Left ventricle myocardium inferior (tissue), 1 donor: ENCODE data around the gene ANKRD17. TPM values are rescaled to one million over a fixed set of nuclear protein-coding genes. Genes with fewer than 3 reads are reported as not detected.
"Not testable (repeated sequence)": the region's sequence is repeated elsewhere in the genome, so short reads cannot be mapped to it uniquely, and the experiment has no call there.

Experiments used
- DNase-seq: peaks from one replicate; pipeline ENCODE4 v3.0.0-alpha.2; 2020
- H3K27ac ChIP-seq: fragments of 200-600 bp; replicated peaks from 2 replicates; pipeline ENCODE4 v1.8.0; 2021
- H3K27me3 ChIP-seq: fragments of 200-600 bp; 2 replicates; pipeline ENCODE4 v1.8.0; 2021; ENCODE audit warnings: low read depth
- H3K36me3 ChIP-seq: fragments of 200-600 bp; 2 replicates; pipeline ENCODE4 v1.8.0; 2021
- H3K4me1 ChIP-seq: fragments of 200-600 bp; 2 replicates; pipeline ENCODE4 v1.8.0; 2021
- H3K4me3 ChIP-seq: fragments of 200-600 bp; 2 replicates; pipeline ENCODE4 v1.8.0; 2021; ENCODE audit warnings: mild to moderate bottlenecking, moderate library complexity
- H3K9me3 ChIP-seq: fragments of 200-600 bp; replicated peaks from 2 replicates; pipeline ENCODE4 v1.8.0; 2021
- intact Hi-C: fragments of 100-400 bp; cut with micrococcal nuclease; formaldehyde crosslinking; loops from one replicate; pipeline ENCODE4 v1.11.0; 2022
- total RNA-seq: library from RNA; stranded (reverse); fragmentation: NEBNext Ultra II Directional; extraction: Animal tissue kit (Norgen Biotek cat#: 25700); gene quantifications from one replicate; pipeline ENCODE4 v1.2.1, GENCODE V29; 2021
- TF ChIP-seq, protein P1 (sequence below): fragments of 200-600 bp; IDR thresholded peaks from 2 replicates; pipeline ENCODE4 v1.8.0; 2021; ENCODE audit warnings: antibody characterized with exemption, mild to moderate bottlenecking, borderline replicate concordance
- donor health status: DM: no; HTN: yes; CAD: no; lungs with severe emphysema.

Gene ANKRD17
- total RNA-seq, 1 donor from 2014 or later = 54.1 TPM

DNA sequence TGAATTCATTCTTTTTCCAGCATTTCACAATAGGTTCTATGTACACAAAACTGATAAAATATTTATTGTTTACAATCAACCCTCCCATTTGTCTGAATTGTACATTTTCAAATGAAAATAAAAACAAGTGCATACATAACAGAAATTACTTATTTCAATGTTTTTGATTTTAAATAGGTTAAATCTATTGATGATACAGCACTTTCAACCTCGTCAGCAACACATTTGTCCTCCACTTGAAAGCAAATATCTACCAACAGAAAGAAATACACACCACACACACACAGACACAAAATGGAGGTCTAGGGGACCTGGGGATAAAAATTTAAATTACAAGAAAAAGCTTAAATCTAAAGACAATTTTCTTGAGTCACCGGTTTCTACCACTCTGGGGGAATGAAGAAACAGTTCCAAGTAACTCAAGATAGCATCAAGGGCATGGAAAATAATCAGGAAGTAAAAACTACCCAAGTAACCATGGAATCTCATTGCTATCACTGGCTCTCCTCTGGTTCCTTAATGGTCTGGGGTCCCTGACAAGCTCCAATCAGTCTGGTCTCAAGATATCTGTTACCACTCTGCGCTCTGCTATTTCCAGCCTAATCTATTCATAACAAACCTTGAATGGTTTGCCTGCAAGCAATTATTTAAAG is 27.6 kb downstream of the ANKRD17 start:
- Histone ChIP-seq H3K9me3 (no peaks in the 10 kb centered on the region), H3K27ac (no peak overlapping the region), H3K36me3 (peaks cover 21% of the 10 kb centered on the region), H3K4me1 (peaks cover 15% of the 10 kb centered on the region), H3K4me3 (no peak overlapping the region), H3K27me3 (no peaks in the 10 kb centered on the region)
- intact Hi-C loops = no loop called here
- DNase-seq = no peak
- TF ChIP-seq, protein P1, sequence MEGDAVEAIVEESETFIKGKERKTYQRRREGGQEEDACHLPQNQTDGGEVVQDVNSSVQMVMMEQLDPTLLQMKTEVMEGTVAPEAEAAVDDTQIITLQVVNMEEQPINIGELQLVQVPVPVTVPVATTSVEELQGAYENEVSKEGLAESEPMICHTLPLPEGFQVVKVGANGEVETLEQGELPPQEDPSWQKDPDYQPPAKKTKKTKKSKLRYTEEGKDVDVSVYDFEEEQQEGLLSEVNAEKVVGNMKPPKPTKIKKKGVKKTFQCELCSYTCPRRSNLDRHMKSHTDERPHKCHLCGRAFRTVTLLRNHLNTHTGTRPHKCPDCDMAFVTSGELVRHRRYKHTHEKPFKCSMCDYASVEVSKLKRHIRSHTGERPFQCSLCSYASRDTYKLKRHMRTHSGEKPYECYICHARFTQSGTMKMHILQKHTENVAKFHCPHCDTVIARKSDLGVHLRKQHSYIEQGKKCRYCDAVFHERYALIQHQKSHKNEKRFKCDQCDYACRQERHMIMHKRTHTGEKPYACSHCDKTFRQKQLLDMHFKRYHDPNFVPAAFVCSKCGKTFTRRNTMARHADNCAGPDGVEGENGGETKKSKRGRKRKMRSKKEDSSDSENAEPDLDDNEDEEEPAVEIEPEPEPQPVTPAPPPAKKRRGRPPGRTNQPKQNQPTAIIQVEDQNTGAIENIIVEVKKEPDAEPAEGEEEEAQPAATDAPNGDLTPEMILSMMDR = no peak

DNA sequence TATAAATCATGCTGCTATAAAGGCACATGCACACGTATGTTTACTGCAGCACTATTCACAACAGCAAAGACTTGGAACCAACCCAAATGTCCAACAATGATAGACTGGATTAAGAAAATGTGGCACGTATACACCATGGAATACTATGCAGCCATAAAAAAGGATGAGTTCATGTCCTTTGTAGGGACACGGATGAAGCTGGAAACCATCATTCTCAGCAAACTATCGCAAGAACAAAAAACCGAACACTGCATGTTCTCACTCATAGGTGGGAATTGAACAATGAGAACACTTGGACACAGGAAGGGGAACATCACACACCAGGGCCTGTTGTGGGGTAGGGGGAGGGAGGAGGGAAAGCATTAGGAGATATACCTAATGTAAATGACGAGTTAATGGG is 29.8 kb downstream of the ANKRD17 start:
- H3K27me3 ChIP-seq, H3K4me3 ChIP-seq, H3K27ac ChIP-seq, H3K9me3 ChIP-seq, DNase-seq, intact Hi-C loops: not testable (repeated sequence)
- Histone ChIP-seq H3K4me1 (peaks cover 30% of the 10 kb centered on the region), H3K36me3 (peaks cover 11% of the 10 kb centered on the region)

DNA sequence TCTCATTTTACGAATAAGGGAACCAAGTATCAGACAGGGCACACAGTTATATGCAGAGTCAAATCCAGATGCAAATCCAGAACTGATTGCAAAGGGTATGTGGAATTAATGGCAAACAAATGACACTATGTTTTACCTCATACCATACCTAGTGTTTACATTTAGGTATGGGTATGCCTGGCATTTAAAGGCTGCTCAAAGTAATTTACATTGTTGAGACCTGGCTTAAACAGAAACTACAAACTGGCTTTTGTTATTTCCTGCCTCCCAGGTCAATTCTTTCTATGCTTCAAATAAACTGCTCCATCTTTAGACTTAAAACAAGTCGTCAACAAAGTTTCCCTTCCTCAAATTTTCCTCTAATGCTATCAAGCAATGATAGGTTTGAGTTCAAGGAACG is 33.7 kb downstream of the ANKRD17 start:
- H3K36me3 ChIP-seq = no peaks in the 10 kb centered on the region
- H3K27ac ChIP-seq = no peak overlapping the region
- no peak for DNase-seq
- intact Hi-C loops = no loop called here
- H3K4me3 ChIP-seq = no peak overlapping the region
- TF ChIP-seq, protein P1 = no peak
- no peaks in the 10 kb centered on the region for H3K27me3 ChIP-seq
- no peaks in the 10 kb centered on the region for H3K9me3 ChIP-seq
- H3K4me1 ChIP-seq = peaks cover 53% of the 10 kb centered on the region

DNA sequence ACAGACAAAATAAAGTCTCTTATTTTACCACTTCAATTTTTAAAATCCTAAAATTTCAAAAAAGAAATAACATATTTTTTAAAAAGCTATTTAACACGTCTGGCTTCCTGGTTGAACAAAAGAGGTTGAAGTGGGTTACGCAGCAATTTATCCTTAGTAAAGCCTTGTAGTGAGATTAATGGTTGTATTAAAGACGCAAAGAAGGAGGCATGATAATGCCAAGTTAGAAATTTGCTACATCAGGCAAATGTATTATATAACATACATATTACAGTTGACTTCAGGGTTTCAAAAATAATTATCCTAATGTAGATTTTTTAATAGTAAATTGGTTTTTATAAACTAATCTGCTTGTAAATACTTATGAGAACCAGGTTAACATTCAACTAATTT is 35.3 kb downstream of the ANKRD17 start:
- DNase-seq = no peak
- TF ChIP-seq, protein P1 = no peak
- intact Hi-C loops = no loop called here
- H3K27me3 ChIP-seq = no peaks in the 10 kb centered on the region
- peak overlapping the region; percentile 68 for H3K4me3 ChIP-seq
- H3K4me1 ChIP-seq = peaks cover 59% of the 10 kb centered on the region
- H3K27ac ChIP-seq = peak overlapping the region; percentile 86
- H3K36me3 ChIP-seq = no peaks in the 10 kb centered on the region
- H3K9me3 ChIP-seq = no peaks in the 10 kb centered on the region

DNA sequence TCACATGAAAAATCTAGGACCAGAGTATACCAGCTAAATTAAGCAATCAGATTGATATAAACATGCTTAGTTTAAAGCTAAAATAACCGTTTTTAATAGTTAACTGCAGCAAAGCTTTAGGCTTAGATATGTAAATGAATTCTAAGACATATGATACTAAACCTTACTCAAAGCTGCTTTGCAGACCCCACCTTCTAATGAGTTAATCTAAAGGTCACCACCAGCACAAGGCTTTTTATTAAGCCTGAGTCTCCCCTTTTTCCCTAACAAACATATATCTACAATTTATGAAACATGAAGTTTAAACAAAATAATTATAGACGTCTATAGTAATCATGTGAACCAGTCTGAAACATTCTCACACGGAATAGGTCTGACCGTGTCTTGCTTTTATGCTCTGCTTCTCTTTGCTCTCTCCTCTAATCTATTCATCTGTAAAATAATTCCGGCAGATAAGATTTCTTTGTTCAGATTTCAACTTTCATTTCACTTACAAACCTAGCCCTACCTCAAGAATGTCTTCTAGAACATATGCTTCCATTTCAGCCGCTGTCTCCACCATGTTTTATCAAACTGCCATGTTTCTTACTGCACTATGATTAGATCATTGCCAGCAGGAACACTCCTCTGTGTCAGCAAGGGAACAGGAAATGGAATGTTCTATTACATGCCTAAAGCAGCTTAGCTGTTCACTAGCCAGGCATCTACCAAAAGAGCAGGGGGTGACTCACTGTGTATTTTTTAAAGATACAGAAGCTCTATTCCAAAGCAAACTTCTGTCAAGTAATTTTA is 35.9 kb downstream of the ANKRD17 start:
- DNase-seq = no peak
- Histone ChIP-seq H3K4me3 (peak overlapping the region; percentile 68), H3K27ac (peak overlapping the region; percentile 86), H3K36me3 (no peaks in the 10 kb centered on the region), H3K27me3 (no peaks in the 10 kb centered on the region), H3K9me3 (no peaks in the 10 kb centered on the region), H3K4me1 (peaks cover 59% of the 10 kb centered on the region)
- intact Hi-C loops = no loop called here
- TF ChIP-seq, protein P1 = no peak

DNA sequence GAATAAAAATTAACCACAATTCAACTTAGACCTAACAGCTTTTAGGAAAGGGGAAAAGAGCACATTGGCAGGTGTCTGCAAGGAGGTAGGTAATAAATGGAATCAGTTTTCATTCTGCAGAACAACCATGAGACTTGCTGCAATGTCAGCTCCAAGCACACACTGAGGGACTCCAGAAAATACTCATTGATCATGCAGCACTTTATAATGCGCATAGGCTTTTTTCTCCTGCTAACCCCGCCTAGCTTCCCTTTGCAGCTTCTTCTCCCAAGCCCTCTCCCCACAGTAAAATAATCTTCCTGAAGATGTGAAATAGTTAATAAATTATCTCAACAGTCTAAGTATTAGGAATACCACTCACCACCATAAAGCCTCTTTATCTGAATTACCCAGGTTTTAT is 36.9 kb downstream of the ANKRD17 start:
- TF ChIP-seq, protein P1 = no peak
- Histone ChIP-seq H3K9me3 (no peaks in the 10 kb centered on the region), H3K4me3 (peak overlapping the region; percentile 68), H3K27me3 (no peaks in the 10 kb centered on the region), H3K4me1 (peaks cover 63% of the 10 kb centered on the region), H3K36me3 (no peaks in the 10 kb centered on the region), H3K27ac (peak overlapping the region; percentile 86)
- intact Hi-C loops = no loop called here
- no peak for DNase-seq
